Pancreas (tissue), 10 donors: ENCODE results near the gene RAMAC. TPM values are rescaled to one million over a fixed set of nuclear protein-coding genes. Genes with fewer than 3 reads are reported as not detected.
A peak's percentile ranks its signal among the peaks of the same experiment; 100 is the strongest.
"Not testable (repeated sequence)": the region's sequence is repeated elsewhere in the genome, so short reads cannot be mapped to it uniquely, and the experiment has no call there.

Experiments used
- ATAC-seq, 4 donors: fragments of 200-7000 bp; cut with Tn5 transposase; one replicate each; pipeline versions ENCODE4 v1.8.0 to v1.9.1; 2020; ENCODE audit warnings: mild to moderate bottlenecking in 4 of 4, moderate library complexity in 4 of 4
- DNase-seq, 6 donors: peaks; one replicate each; pipeline ENCODE4 v3.0.0-alpha.2; 2020
- FAIRE-seq: peaks from 2 replicates; lab custom pipeline; 2012; peaks lifted over from hg19 to GRCh38; lab: Jason Lieb, UNC
- H3K27ac ChIP-seq, 4 donors: fragments of 200-600 bp; sonication (generic); 1 replicate in 3 of 4; 2 replicates in 1 of 4; pipeline versions ENCODE4 v1.5.0 to v1.8.0; 2020
- H3K27me3 ChIP-seq, 4 donors: fragments of 200-600 bp; one replicate each; pipeline ENCODE4 v1.8.0; 2021
- H3K36me3 ChIP-seq, 3 donors: fragments of 200-600 bp; sonication (generic) in 1 of 3; one replicate each; pipeline versions ENCODE4 v1.5.0 to v1.8.0; 2020 to 2021
- H3K4me1 ChIP-seq, 3 donors: fragments of 200-600 bp; one replicate each; pipeline ENCODE4 v1.8.0; 2021
- H3K4me3 ChIP-seq, 4 donors: fragments of 200-600 bp; sonication (generic) in 2 of 4; one replicate each; pipeline versions ENCODE4 v1.5.0 to v1.8.0; 2020 to 2021
- H3K9me3 ChIP-seq, 4 donors: fragments of 200-600 bp; one replicate each; pipeline ENCODE4 v1.8.0; 2021
- CTCF ChIP-seq, 4 donors: fragments of 200-600 bp; sonication (generic) in 3 of 4; IDR thresholded peaks; one replicate each; pipeline versions ENCODE4 v1.5.0 to v1.8.0; 2021; ENCODE audit warnings: antibody characterized with exemption in 4 of 4
- whole genome bisulfite sequencing, 2 donors: extraction: QIAGEN DNeasy Blood & Tissue Kit; methylation state at CpG; one replicate each; pipeline ENCODE4 v1.1.7; 2013; 5-methylcytosine and 5-hydroxymethylcytosine counted together
- intact Hi-C, 3 donors: fragments of 100-400 bp; cut with DNase I; formaldehyde crosslinking; loops; one replicate each; pipeline versions ENCODE4 v1.11.1 to v1.14.2; 2022
- polyA plus RNA-seq, 2 donors: library from polyadenylated mRNA; stranded (reverse); fragments of 200-250 nt; gene quantifications; one replicate each; pipeline ENCODE4 v1.2.3, GENCODE V29; 2013
- total RNA-seq, 6 donors: library from RNA; stranded (reverse); fragmentation: NEBNext Ultra II Directional in 4 of 6; extraction: Animal tissue kit (Norgen Biotek cat#: 25700) in 4 of 6; gene quantifications; one replicate each; pipeline versions ENCODE4 v1.2.1 to v1.2.4, GENCODE V29; 2021 to 2023
- donor health status: healthy with polysubstance abuse.
- donor health status: DM: no; HTN: no; CAD: no; lungs with moderate emphysema.
- donor health status: DM: no; HTN: no; CAD: no.
- donor health status: control.
- donor health status: control.
- donor health status: Bipolar disorder and iron deficiency.
- donor health status: DM: yes; HTN: yes; CAD: no.
- donor health status: DM: no; HTN: no; CAD: no.
- donor health status: DM: no; HTN: no; CAD: no.
- donor health status: DM: yes; HTN: yes; CAD: no.

The RAMAC gene
- total RNA-seq (10 to 100 TPM in 2 of 6 donors, 1 to 10 TPM in 4; 7.0 to 12.7 (median 9.0) TPM), polyA plus RNA-seq (10 to 100 TPM in 1 of 2 donors, 1 to 10 TPM in 1; 9.9 to 15.5 TPM)

- H3K4me3 ChIP-seq: peak within 1 kb of the TSS; percentile 54 to 84 (median 73)
- WGBS, 2 donors: 0 to 1% methylated on average over 45 of the region's 45 CpGs
- peaks cover 9 to 16% (median 11%) of the 10 kb centered on the region in 3 donors for H3K4me1 ChIP-seq
- peaks cover 0 to 14% (median 3%) of the 10 kb centered on the region in 3 donors for H3K36me3 ChIP-seq
- H3K27me3 ChIP-seq: no peaks in the 10 kb centered on the region
- no peak for TF ChIP-seq CTCF (IDR thresholded peaks at IDR 0.05)
- H3K9me3 ChIP-seq: no peaks in the 10 kb centered on the region
- peak; percentile 89 to 97 (median 92) for DNase-seq
- no peak for FAIRE-seq
- intact Hi-C loops: no loop called here
- peak; percentile 97 to 98 (median 98) for ATAC-seq
- peak within 1 kb of the TSS; percentile 39 to 88 (median 76) for H3K27ac ChIP-seq
Observed at GRCh38 chr15:82985688-82986441, at the start of gene RAMAC. Gene RAMAC, plus strand, starts transcription at chr15:82986210. Its CDS starts 2,809 bp downstream, at chr15:82989019.

- 31 to 40% methylated on average over 4 of the region's 4 CpGs for WGBS, 2 donors
- Histone ChIP-seq H3K27me3 (no peaks in the 10 kb centered on the region), H3K4me3 (peak overlapping the region in 1 of 4 donors; percentile 6), H3K9me3 (no peaks in the 10 kb centered on the region), H3K36me3 (no peaks in the 10 kb centered on the region), H3K27ac (peak overlapping the region; percentile 16 to 81 (median 38)), H3K4me1 (peaks cover 37 to 67% (median 59%) of the 10 kb centered on the region in 3 donors)
- FAIRE-seq (no peak), DNase-seq (peak in 1 of 6 donors; percentile 16), ATAC-seq (peak; percentile 18 to 35 (median 28))
- intact Hi-C loops: no loop called here
- TF ChIP-seq CTCF (IDR thresholded peaks at IDR 0.05): no peak
Observed at GRCh38 chr15:82936966-82937711, 48.9 kb upstream of the RAMAC start.

- H3K4me3 ChIP-seq: peak overlapping the region in 1 of 4 donors; percentile 6
- no peaks in the 10 kb centered on the region for H3K36me3 ChIP-seq
- H3K27me3 ChIP-seq: no peaks in the 10 kb centered on the region
- intact Hi-C loops: no loop called here
- ATAC-seq (peak in 2 of 4 donors; percentile 29 to 32), FAIRE-seq (no peak), DNase-seq (peak in 2 of 6 donors; percentile 39 to 45)
- peaks cover 38 to 70% (median 63%) of the 10 kb centered on the region in 3 donors for H3K4me1 ChIP-seq
- 21 to 22% methylated on average over 5 of the region's 5 CpGs for WGBS, 2 donors
- no peak for TF ChIP-seq CTCF (IDR thresholded peaks at IDR 0.05)
- H3K27ac ChIP-seq: peak overlapping the region; percentile 13 to 81 (median 38)
- H3K9me3 ChIP-seq: no peaks in the 10 kb centered on the region
Observed at GRCh38 chr15:82937712-82938058, 48.3 kb upstream of the RAMAC start.

- H3K27ac ChIP-seq, H3K36me3 ChIP-seq, ATAC-seq, H3K4me3 ChIP-seq, H3K9me3 ChIP-seq, intact Hi-C loops, FAIRE-seq, H3K27me3 ChIP-seq, DNase-seq: not testable (repeated sequence)
- WGBS, 2 donors: 84 to 88% methylated on average over 6 of the region's 6 CpGs
- peaks cover 57 to 83% (median 77%) of the 10 kb centered on the region in 3 donors for H3K4me1 ChIP-seq
Observed at GRCh38 chr15:82939678-82940077, 46.3 kb upstream of the RAMAC start.

- DNase-seq (peak; percentile 74 to 95 (median 91)), FAIRE-seq (no peak), ATAC-seq (peak; percentile 91 to 97 (median 93))
- no peaks in the 10 kb centered on the region for H3K36me3 ChIP-seq
- 18 to 19% methylated on average over 8 of the region's 8 CpGs for WGBS, 2 donors
- H3K4me3 ChIP-seq: no peak overlapping the region
- intact Hi-C loops: no loop called here
- no peaks in the 10 kb centered on the region for H3K9me3 ChIP-seq
- H3K27me3 ChIP-seq: no peaks in the 10 kb centered on the region
- no peak for TF ChIP-seq CTCF (IDR thresholded peaks at IDR 0.05)
- peak overlapping the region; percentile 11 to 84 (median 54) for H3K27ac ChIP-seq
- H3K4me1 ChIP-seq: peaks cover 41 to 63% (median 53%) of the 10 kb centered on the region in 3 donors
Observed at GRCh38 chr15:82942691-82943090, 43.3 kb upstream of the RAMAC start.
